Liver (tissue), 9 donors: ENCODE results near the gene SGCG. TPM values are rescaled to one million over a fixed set of nuclear protein-coding genes. Genes with fewer than 3 reads are reported as not detected.

ENCODE experiments used
- DNase-seq: peaks from one replicate; pipeline ENCODE4 v3.0.0-alpha.2; 2017; ENCODE audit warnings: low spot score
- H3K27ac ChIP-seq, 2 donors: one replicate each; pipeline ENCODE4 v1.7.0; 2013; ENCODE audit warnings: inconsistent platforms in 2 of 2, low read length in 2 of 2, control low read depth in 1 of 2, low read depth in 1 of 2, mild to moderate bottlenecking in 1 of 2
- H3K27me3 ChIP-seq, 4 donors: one replicate each; pipeline versions ENCODE4 v1.6.1 to v1.7.0; 2013; ENCODE audit warnings: low read length in 3 of 4, inconsistent platforms in 1 of 4, mild to moderate bottlenecking in 1 of 4, moderate library complexity in 1 of 4; ENCODE audit not compliant: control insufficient read depth in 4 of 4, insufficient read depth in 4 of 4
- H3K36me3 ChIP-seq, 4 donors: one replicate each; pipeline versions ENCODE4 v1.6.1 to v1.7.0; 2013; ENCODE audit warnings: low read length in 3 of 4, mild to moderate bottlenecking in 3 of 4, low read depth in 1 of 4, moderate library complexity in 1 of 4; ENCODE audit not compliant: control insufficient read depth in 4 of 4, insufficient read depth in 3 of 4
- H3K4me1 ChIP-seq, 4 donors: one replicate each; pipeline versions ENCODE4 v1.6.1 to v1.7.0; 2013; ENCODE audit warnings: low read length in 3 of 4, mild to moderate bottlenecking in 3 of 4, moderate library complexity in 1 of 4; ENCODE audit not compliant: control insufficient read depth in 4 of 4, insufficient read depth in 4 of 4
- H3K4me3 ChIP-seq, 3 donors: one replicate each; pipeline versions ENCODE4 v1.6.1 to v1.7.0; 2013; ENCODE audit warnings: low read length in 3 of 3, control low read depth in 1 of 3, low read depth in 1 of 3, mild to moderate bottlenecking in 1 of 3
- H3K9ac ChIP-seq, 2 donors: one replicate each; pipeline ENCODE4 v1.7.0; 2013; ENCODE audit warnings: low read length in 2 of 2, mild to moderate bottlenecking in 2 of 2, moderate library complexity in 2 of 2, control low read depth in 1 of 2, low read depth in 1 of 2
- H3K9me3 ChIP-seq, 4 donors: one replicate each; pipeline versions ENCODE4 v1.6.1 to v1.7.0; 2013; ENCODE audit warnings: low read length in 3 of 4; ENCODE audit not compliant: control insufficient read depth in 4 of 4
- CTCF ChIP-seq: fragments of 150-350 bp; IDR thresholded peaks from 2 replicates; pipeline ENCODE4 v1.5.1; 2017; ENCODE audit warnings: improper control_type of control experiment, low read depth, low read length; ENCODE audit not compliant: missing input control
- EGR1 ChIP-seq, 2 donors: IDR thresholded peaks; 2 replicates each; pipeline ENCODE4 v1.6.1; 2016 to 2018; ENCODE audit warnings: antibody characterized with exemption in 2 of 2, low read depth in 2 of 2
- FOXA1 ChIP-seq: IDR thresholded peaks from 2 replicates; pipeline ENCODE4 v1.6.1; 2016; ENCODE audit warnings: antibody characterized with exemption
- GABPA ChIP-seq, 2 donors: IDR thresholded peaks in 1 of 2; conservative IDR thresholded peaks in 1 of 2; 2 replicates each; pipeline ENCODE4 v1.6.1; 2016; ENCODE audit warnings: antibody characterized with exemption in 2 of 2, mild to moderate bottlenecking in 1 of 2, moderate library complexity in 1 of 2
- HNF4A ChIP-seq, 2 donors: conservative IDR thresholded peaks; 2 replicates each; pipeline ENCODE4 v1.6.1; 2016; ENCODE audit warnings: antibody characterized with exemption in 2 of 2, mild to moderate bottlenecking in 2 of 2
- HNF4G ChIP-seq: IDR thresholded peaks from 2 replicates; pipeline ENCODE4 v1.6.1; 2016; ENCODE audit warnings: antibody characterized with exemption
- JUND ChIP-seq, 2 donors: IDR thresholded peaks; 2 replicates each; pipeline ENCODE4 v1.6.1; 2016; ENCODE audit warnings: antibody characterized with exemption in 2 of 2
- MAX ChIP-seq: IDR thresholded peaks from 2 replicates; pipeline ENCODE4 v1.6.1; 2016; ENCODE audit warnings: antibody characterized with exemption
- NR2F2 ChIP-seq: IDR thresholded peaks from 2 replicates; pipeline ENCODE4 v1.6.1; 2016; ENCODE audit warnings: antibody characterized with exemption
- RAD21 ChIP-seq, 2 donors: IDR thresholded peaks; 2 replicates each; pipeline ENCODE4 v1.6.1; 2016; ENCODE audit warnings: antibody characterized with exemption in 2 of 2, mild to moderate bottlenecking in 2 of 2
- REST ChIP-seq: IDR thresholded peaks from 2 replicates; pipeline ENCODE4 v1.6.1; 2016; ENCODE audit warnings: antibody characterized with exemption, mild to moderate bottlenecking
- RXRA ChIP-seq, 2 donors: IDR thresholded peaks; 2 replicates each; pipeline ENCODE4 v1.6.1; 2017 to 2018; ENCODE audit warnings: antibody characterized with exemption in 2 of 2, mild to moderate bottlenecking in 1 of 2
- SP1 ChIP-seq: IDR thresholded peaks from 2 replicates; pipeline ENCODE4 v1.6.1; 2018; ENCODE audit warnings: antibody characterized with exemption, mild to moderate bottlenecking
- TAF1 ChIP-seq: conservative IDR thresholded peaks from 2 replicates; pipeline ENCODE4 v1.6.1; 2016; ENCODE audit warnings: antibody characterized with exemption, mild to moderate bottlenecking
- YY1 ChIP-seq: IDR thresholded peaks from 2 replicates; pipeline ENCODE4 v1.6.1; 2016; ENCODE audit warnings: antibody characterized with exemption, mild to moderate bottlenecking
- whole genome bisulfite sequencing: extraction: QIAGEN DNeasy Blood & Tissue Kit; methylation state at CpG from one replicate; pipeline ENCODE4 v1.1.7; 2013; 5-methylcytosine and 5-hydroxymethylcytosine counted together
- polyA plus RNA-seq, 2 donors: library from polyadenylated mRNA; stranded (reverse) in 1 of 2; unstranded in 1 of 2; fragments of 200-250 nt in 1 of 2; fragments of >200 nt in 1 of 2; fragmentation: Nextera tagmentation in 1 of 2; extraction: Ambion mirVana in 1 of 2; gene quantifications; one replicate each; pipeline versions ENCODE4 v1.2.1 to v1.2.3, GENCODE V29; 2013 to 2015
- total RNA-seq, 2 donors: library from RNA; depleted of rRNA; stranded (reverse); fragments of >200 nt; gene quantifications; one replicate each; pipeline ENCODE4 v1.2.3, GENCODE V29; 2014
- TF ChIP-seq, protein P1 (sequence below): IDR thresholded peaks from 2 replicates; pipeline ENCODE4 v1.6.1; 2016; ENCODE audit warnings: antibody characterized with exemption
- TF ChIP-seq, protein P2 (sequence below): IDR thresholded peaks from 2 replicates; pipeline ENCODE4 v1.6.1; 2016; ENCODE audit warnings: antibody characterized with exemption
- donor health status: healthy.
- donor health status: healthy.
- donor health status: healthy.
- donor health status: healthy.
- donor health status: healthy.

The SGCG gene
- total and polyA plus RNA-seq, 4 donors, result not detected

GRCh38 chr13:23323946-23324709 lies 143.3 kb downstream of the SGCG start:
- Histone ChIP-seq H3K9me3 (no peaks in the 10 kb centered on the region), H3K9ac (no peak overlapping the region), H3K4me3 (no peak overlapping the region), H3K27me3 (peaks cover 0 to 4% (median 1%) of the 10 kb centered on the region in 4 donors), H3K36me3 (no peaks in the 10 kb centered on the region), H3K27ac (no peak overlapping the region), H3K4me1 (peaks cover 0 to 1% (median 0%) of the 10 kb centered on the region in 4 donors)
- DNase-seq, result no peak
- no peak for TF ChIP-seq CTCF
- TF ChIP-seq SP1, result no peak
- no peak for TF ChIP-seq NR2F2
- no peak for TF ChIP-seq HNF4A (conservative IDR thresholded peaks at IDR 0.05)
- no peak for TF ChIP-seq RAD21 (IDR thresholded peaks at IDR 0.05)
- no peak for TF ChIP-seq TAF1
- TF ChIP-seq MAX, result no peak
- TF ChIP-seq HNF4G, result no peak
- no peak for TF ChIP-seq FOXA1
- no peak for TF ChIP-seq JUND (IDR thresholded peaks at IDR 0.05)
- no peak for TF ChIP-seq EGR1 (IDR thresholded peaks at IDR 0.05; ENCODE audit: low read depth in 2 of 2)
- TF ChIP-seq YY1, result no peak
- no peak for TF ChIP-seq GABPA (IDR thresholded peaks at IDR 0.05 in 1 of 2, conservative IDR thresholded peaks at IDR 0.05 in 1 of 2)
- no peak for TF ChIP-seq REST
- TF ChIP-seq, protein P1, sequence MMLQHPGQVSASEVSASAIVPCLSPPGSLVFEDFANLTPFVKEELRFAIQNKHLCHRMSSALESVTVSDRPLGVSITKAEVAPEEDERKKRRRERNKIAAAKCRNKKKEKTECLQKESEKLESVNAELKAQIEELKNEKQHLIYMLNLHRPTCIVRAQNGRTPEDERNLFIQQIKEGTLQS, result no peak
- no peak for TF ChIP-seq RXRA (IDR thresholded peaks at IDR 0.05)
- WGBS, result 64% methylated on average over 17 of the region's 17 CpGs

DNA sequence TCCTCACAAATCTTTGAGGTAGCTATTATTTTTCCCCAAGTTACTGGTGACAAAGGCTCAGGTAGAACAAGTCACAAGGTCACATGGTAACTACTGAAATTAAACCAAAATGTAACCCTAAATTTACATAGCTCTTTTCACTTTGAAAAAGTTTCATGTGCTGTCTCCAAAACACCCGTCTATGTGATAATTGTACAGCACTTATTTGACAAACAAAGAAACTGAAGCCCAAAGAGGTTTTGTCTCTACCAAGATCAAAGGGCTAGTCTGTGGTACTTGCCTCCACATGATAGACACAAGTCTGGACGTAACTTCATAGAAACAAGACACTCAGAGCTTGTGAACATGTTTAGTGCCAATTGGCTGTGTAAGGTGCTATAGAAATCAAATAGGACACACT lies 144.4 kb downstream of the SGCG start:
- Histone ChIP-seq H3K27me3 (peaks cover 0 to 4% (median 1%) of the 10 kb centered on the region in 4 donors), H3K9me3 (peaks cover 0 to under 1% (median 0%) of the 10 kb centered on the region in 4 donors), H3K9ac (no peak overlapping the region), H3K4me3 (no peak overlapping the region), H3K27ac (no peak overlapping the region), H3K4me1 (no peaks in the 10 kb centered on the region), H3K36me3 (no peaks in the 10 kb centered on the region)
- no peak for DNase-seq
- WGBS, result 58% methylated on average over 2 of the region's 2 CpGs
- TF ChIP-seq CTCF (no peak), JUND (IDR thresholded peaks at IDR 0.05) (no peak), YY1 (no peak), RAD21 (IDR thresholded peaks at IDR 0.05) (no peak), MAX (no peak), NR2F2 (no peak)
- TF ChIP-seq, protein P2, sequence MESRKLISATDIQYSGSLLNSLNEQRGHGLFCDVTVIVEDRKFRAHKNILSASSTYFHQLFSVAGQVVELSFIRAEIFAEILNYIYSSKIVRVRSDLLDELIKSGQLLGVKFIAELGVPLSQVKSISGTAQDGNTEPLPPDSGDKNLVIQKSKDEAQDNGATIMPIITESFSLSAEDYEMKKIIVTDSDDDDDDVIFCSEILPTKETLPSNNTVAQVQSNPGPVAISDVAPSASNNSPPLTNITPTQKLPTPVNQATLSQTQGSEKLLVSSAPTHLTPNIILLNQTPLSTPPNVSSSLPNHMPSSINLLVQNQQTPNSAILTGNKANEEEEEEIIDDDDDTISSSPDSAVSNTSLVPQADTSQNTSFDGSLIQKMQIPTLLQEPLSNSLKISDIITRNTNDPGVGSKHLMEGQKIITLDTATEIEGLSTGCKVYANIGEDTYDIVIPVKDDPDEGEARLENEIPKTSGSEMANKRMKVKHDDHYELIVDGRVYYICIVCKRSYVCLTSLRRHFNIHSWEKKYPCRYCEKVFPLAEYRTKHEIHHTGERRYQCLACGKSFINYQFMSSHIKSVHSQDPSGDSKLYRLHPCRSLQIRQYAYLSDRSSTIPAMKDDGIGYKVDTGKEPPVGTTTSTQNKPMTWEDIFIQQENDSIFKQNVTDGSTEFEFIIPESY, result no peak
- TF ChIP-seq, protein P1, result no peak
